Esophagus squamous epithelium (tissue), 5 donors: Measurements from ENCODE around the gene ZBED4. TPM values are rescaled to one million over a fixed set of nuclear protein-coding genes. Genes with fewer than 3 reads are reported as not detected.

Source experiments
- DNase-seq: peaks from one replicate; lab custom pipeline; 2025; lab: John Stamatoyannopoulos, UW
- H3K27ac ChIP-seq, 4 donors: fragments of 200-600 bp; sonication (generic); one replicate each; pipeline ENCODE4 v1.5.1; 2016 to 2019; ENCODE audit warnings: mild to moderate bottlenecking in 1 of 4
- H3K27me3 ChIP-seq, 4 donors: fragments of 200-600 bp; sonication (generic); 1 replicate in 3 of 4; 2 replicates in 1 of 4; pipeline versions ENCODE4 v1.5.1 to v1.6.0; 2017 to 2021; ENCODE audit warnings: antibody characterized with exemption in 1 of 4
- H3K36me3 ChIP-seq, 3 donors: fragments of 200-600 bp; sonication (generic); one replicate each; pipeline ENCODE4 v1.5.1; 2016 to 2019
- H3K4me1 ChIP-seq, 3 donors: fragments of 200-600 bp; sonication (generic); one replicate each; pipeline ENCODE4 v1.5.1; 2017 to 2019
- H3K4me3 ChIP-seq, 4 donors: fragments of 200-600 bp; sonication (generic); 1 replicate in 3 of 4; 2 replicates in 1 of 4; pipeline ENCODE4 v1.5.1; 2016 to 2019; ENCODE audit warnings: mild to moderate bottlenecking in 2 of 4, moderate library complexity in 1 of 4
- H3K9me3 ChIP-seq, 3 donors: fragments of 200-600 bp; sonication (generic); one replicate each; pipeline ENCODE4 v1.5.1; 2016 to 2019
- POLR2A ChIP-seq, 4 donors: fragments of 450-650 bp; IDR thresholded peaks; one replicate each; pipeline ENCODE4 v1.6.1; 2017; ENCODE audit warnings: antibody characterized with exemption in 4 of 4, mild to moderate bottlenecking in 4 of 4, moderate library complexity in 3 of 4
- WGBS, 2 donors: methylation state at CpG; one replicate each; pipeline ENCODE4 v1.1.5; 2018; 5-methylcytosine and 5-hydroxymethylcytosine counted together
- intact Hi-C: fragments of 100-400 bp; cut with DNase I; formaldehyde crosslinking; loops from one replicate; pipeline ENCODE4 v1.15.0; 2022
- total RNA-seq, 4 donors: library from RNA; depleted of rRNA; stranded (reverse); fragments of >200 nt; gene quantifications; one replicate each; pipeline ENCODE4 v1.1.0, GENCODE V29; 2016
- TF ChIP-seq, protein P1 (sequence below), 6 experiments: fragments of 450-650 bp in 4 of 6; fragments of 200-600 bp in 2 of 6; sonication (generic) in 2 of 6; IDR thresholded peaks; one replicate each; pipeline ENCODE4 v1.5.1; 2016 to 2019; ENCODE audit warnings: antibody characterized with exemption in 6 of 6, mild to moderate bottlenecking in 4 of 6, moderate library complexity in 4 of 6
- donor health status: DM: yes; HTN: yes; CAD: no.

Gene ZBED4
- total RNA-seq, 4 donors from 2014 or later, result 9.6 to 14.1 (median 13.7) TPM

DNA sequence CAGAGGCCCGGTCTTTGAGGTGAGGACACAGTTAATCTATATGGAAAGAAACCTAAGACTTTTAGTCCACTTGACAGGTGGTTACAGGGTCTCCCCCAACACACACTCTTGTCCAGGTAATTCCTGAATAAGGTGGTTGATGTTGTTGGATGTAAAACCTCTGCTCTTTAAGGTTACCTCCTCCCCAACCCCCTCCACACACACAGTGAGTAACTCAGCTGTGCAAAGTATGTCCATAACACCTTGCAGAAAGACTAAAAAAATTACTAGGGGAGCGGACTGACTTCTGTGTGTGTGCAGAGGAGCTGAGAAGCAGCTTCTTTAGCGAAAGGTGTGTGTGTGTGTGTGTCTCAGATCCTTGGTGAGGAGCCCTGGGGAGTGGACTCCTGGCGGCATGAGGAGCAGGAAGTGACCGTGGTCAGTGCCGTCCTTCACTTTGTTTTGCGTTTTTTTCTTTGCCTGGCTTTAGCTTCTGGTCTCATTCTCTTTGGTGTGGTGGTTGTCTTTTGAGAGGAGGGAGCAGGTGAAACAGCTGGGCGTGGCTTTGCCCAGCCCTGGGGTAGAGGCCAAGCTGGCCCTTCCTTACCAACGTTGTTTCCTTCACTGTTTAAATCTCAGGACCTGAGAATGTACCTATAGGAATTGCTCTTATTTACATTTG is 1.7 kb downstream of the ZBED4 start:
- WGBS, 2 donors, result 21 to 24% methylated on average over 9 of the region's 9 CpGs
- intact Hi-C loops, result no loop called here
- Histone ChIP-seq H3K4me3 (peak overlapping the region in 3 of 4 donors; percentile 65 to 90 (median 82)), H3K36me3 (peaks cover 0 to 15% (median 0%) of the 10 kb centered on the region in 3 donors), H3K4me1 (peaks cover 22 to 31% (median 24%) of the 10 kb centered on the region in 3 donors), H3K9me3 (no peaks in the 10 kb centered on the region), H3K27ac (peak overlapping the region; percentile 7 to 89 (median 58)), H3K27me3 (peaks cover 0 to 11% (median 0%) of the 10 kb centered on the region in 4 donors)
- TF ChIP-seq POLR2A (IDR thresholded peaks at IDR 0.05), result no peak
- TF ChIP-seq, protein P1, sequence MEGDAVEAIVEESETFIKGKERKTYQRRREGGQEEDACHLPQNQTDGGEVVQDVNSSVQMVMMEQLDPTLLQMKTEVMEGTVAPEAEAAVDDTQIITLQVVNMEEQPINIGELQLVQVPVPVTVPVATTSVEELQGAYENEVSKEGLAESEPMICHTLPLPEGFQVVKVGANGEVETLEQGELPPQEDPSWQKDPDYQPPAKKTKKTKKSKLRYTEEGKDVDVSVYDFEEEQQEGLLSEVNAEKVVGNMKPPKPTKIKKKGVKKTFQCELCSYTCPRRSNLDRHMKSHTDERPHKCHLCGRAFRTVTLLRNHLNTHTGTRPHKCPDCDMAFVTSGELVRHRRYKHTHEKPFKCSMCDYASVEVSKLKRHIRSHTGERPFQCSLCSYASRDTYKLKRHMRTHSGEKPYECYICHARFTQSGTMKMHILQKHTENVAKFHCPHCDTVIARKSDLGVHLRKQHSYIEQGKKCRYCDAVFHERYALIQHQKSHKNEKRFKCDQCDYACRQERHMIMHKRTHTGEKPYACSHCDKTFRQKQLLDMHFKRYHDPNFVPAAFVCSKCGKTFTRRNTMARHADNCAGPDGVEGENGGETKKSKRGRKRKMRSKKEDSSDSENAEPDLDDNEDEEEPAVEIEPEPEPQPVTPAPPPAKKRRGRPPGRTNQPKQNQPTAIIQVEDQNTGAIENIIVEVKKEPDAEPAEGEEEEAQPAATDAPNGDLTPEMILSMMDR (IDR thresholded peaks at IDR 0.05), result no peak
- DNase-seq, result no peak

- Histone ChIP-seq H3K4me3 (no peak overlapping the region), H3K27ac (peak overlapping the region in 1 of 4 donors; percentile 85), H3K36me3 (peaks cover 0 to 15% (median 0%) of the 10 kb centered on the region in 3 donors), H3K9me3 (no peaks in the 10 kb centered on the region), H3K27me3 (peaks cover 0 to 3% (median 0%) of the 10 kb centered on the region in 4 donors), H3K4me1 (peaks cover 22 to 31% (median 24%) of the 10 kb centered on the region in 3 donors)
- intact Hi-C loops, result no loop called here
- no peak for TF ChIP-seq POLR2A (IDR thresholded peaks at IDR 0.05)
- TF ChIP-seq, protein P1 (IDR thresholded peaks at IDR 0.05), result no peak
- no peak for DNase-seq
- 96 to 97% methylated on average over 9 to 11 of the region's 23 CpGs for WGBS, 2 donors
Observed at GRCh38 chr22:49856343-49856742, 2.7 kb downstream of the ZBED4 start.

DNA sequence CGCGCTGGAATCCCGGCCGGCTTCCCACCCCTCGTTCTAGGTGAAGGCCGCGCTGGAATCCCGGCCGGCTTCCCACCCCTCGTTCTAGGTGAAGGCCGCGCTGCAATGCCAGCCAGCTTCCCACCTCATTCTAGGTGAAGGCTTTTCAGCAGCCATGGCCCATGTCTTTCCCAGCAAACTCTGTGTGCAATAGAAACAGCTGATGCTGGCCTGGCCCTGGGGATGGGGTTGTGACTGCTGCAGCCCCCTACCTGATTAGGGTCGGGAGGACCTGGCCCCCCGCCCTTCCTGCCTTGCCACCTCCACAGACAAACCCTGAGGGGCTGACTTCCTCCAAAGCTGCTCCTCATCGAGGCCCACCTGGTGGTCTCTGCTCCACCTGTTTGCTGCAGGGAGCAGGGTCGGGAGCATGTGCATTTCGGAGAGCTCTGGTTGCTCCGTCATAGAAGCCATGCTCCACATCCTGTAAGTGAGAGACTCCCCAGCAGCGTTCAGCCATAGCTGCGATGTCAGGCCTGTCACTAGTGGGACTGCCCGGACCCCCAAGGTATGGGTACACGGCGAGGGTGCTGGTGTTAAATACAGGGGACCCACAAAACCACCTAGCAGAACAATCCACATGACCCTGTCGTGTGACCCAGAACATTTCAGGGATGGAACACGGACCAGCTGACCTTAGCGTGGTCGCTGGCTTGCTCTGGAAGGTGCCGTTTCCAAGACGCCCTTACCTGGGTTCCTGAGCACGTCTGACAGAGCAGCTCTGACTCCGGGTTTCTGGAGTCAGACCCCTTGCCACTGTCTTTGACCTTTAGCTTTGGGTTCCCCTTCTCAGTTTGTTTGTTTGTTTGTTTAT is 3.3 kb downstream of the ZBED4 start:
- no peak overlapping the region for H3K4me3 ChIP-seq
- intact Hi-C loops, result no loop called here
- WGBS, 2 donors, result 91 to 96% methylated on average over 8 to 14 of the region's 31 CpGs
- DNase-seq, result no peak
- H3K27me3 ChIP-seq, result no peaks in the 10 kb centered on the region
- TF ChIP-seq, protein P1 (IDR thresholded peaks at IDR 0.05), result no peak
- no peak for TF ChIP-seq POLR2A (IDR thresholded peaks at IDR 0.05)
- H3K36me3 ChIP-seq, result peaks cover 0 to 15% (median 0%) of the 10 kb centered on the region in 3 donors
- H3K9me3 ChIP-seq, result no peaks in the 10 kb centered on the region
- H3K27ac ChIP-seq, result no peak overlapping the region
- peaks cover 22 to 31% (median 24%) of the 10 kb centered on the region in 3 donors for H3K4me1 ChIP-seq

DNA sequence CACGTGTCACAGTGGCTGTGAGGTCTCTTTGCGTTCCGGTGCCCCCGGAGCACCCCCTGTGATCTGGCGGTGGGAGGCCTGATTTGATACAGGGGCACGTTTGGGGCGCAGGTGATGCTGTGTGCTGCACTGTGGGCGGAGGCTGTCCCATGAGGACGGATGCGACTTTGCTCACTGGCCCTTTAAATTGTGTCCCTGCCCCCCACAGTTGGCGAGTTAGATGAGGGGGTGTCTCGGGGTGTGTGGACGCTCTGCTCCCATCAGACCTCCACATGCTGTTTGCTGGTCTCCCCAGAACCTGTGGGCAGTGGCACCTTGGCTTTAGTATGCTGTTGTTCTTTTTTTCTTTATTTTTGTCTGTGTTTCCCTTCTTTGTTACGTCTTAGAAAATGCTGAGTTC is 5.2 kb downstream of the ZBED4 start:
- intact Hi-C loops, result no loop called here
- H3K27ac ChIP-seq, result no peak overlapping the region
- H3K4me3 ChIP-seq, result no peak overlapping the region
- TF ChIP-seq, protein P1 (IDR thresholded peaks at IDR 0.05), result no peak
- no peak for TF ChIP-seq POLR2A (IDR thresholded peaks at IDR 0.05)
- no peaks in the 10 kb centered on the region for H3K27me3 ChIP-seq
- H3K9me3 ChIP-seq, result no peaks in the 10 kb centered on the region
- DNase-seq, result no peak
- H3K4me1 ChIP-seq, result peaks cover 16 to 22% (median 18%) of the 10 kb centered on the region in 3 donors
- 88 to 89% methylated on average over 6 of the region's 14 CpGs for WGBS, 2 donors
- H3K36me3 ChIP-seq, result peaks cover 0 to 15% (median 0%) of the 10 kb centered on the region in 3 donors
